Measurements from ENCODE around the gene ZFAND3.

DNA sequence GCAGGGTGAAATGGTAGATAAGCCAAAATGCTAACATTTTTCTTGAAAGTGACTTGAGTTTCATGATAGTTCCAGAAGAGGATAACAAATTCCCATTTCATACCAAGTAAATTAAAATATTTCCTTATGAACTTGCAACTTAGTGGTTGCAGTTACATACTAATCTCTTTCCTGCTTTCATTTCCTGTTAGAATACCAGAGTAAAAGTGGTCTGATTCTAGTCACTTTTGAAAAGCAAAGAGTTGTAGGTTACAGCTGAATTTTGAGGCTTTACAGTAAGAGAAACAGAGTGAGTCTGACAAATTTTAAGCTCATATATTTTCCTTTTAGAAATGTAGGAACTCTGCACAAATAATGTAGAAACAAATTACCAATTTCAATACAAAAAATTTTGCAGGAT is 117.4 kb downstream of the ZFAND3 start:
- TF ChIP-seq, protein P1, sequence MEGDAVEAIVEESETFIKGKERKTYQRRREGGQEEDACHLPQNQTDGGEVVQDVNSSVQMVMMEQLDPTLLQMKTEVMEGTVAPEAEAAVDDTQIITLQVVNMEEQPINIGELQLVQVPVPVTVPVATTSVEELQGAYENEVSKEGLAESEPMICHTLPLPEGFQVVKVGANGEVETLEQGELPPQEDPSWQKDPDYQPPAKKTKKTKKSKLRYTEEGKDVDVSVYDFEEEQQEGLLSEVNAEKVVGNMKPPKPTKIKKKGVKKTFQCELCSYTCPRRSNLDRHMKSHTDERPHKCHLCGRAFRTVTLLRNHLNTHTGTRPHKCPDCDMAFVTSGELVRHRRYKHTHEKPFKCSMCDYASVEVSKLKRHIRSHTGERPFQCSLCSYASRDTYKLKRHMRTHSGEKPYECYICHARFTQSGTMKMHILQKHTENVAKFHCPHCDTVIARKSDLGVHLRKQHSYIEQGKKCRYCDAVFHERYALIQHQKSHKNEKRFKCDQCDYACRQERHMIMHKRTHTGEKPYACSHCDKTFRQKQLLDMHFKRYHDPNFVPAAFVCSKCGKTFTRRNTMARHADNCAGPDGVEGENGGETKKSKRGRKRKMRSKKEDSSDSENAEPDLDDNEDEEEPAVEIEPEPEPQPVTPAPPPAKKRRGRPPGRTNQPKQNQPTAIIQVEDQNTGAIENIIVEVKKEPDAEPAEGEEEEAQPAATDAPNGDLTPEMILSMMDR (IDR thresholded peaks at IDR 0.05) = no peak
- TF ChIP-seq POLR2A (IDR thresholded peaks at IDR 0.05) = no peak

All from testis (tissue), 2 donors.